LHCN-M2 (cell line): ENCODE data around the gene STRBP. TPM values are rescaled to one million over a fixed set of nuclear protein-coding genes. Genes with fewer than 3 reads are reported as not detected.
A peak's percentile ranks its signal among the peaks of the same experiment; 100 is the strongest.

Experiments
- DNase-seq: peaks from one replicate; pipeline ENCODE4 v3.0.0-alpha.2; 2012; ENCODE audit warnings: low read depth
- total RNA-seq: library from RNA; depleted of rRNA; stranded (reverse); fragments of >200 nt; gene quantifications from 2 replicates; pipeline ENCODE4 v1.2.3, GENCODE V29; 2014

STRBP gene
- total RNA-seq, 1 experiment from 2014 or later = 2.8 TPM

- no peak for DNase-seq
Observed at GRCh38 chr9:123099042-123099441, 169.3 kb downstream of the STRBP start.

- no peak for DNase-seq
Observed at GRCh38 chr9:123098096-123098459, 170.3 kb downstream of the STRBP start.

GRCh38 chr9:123097430-123098095, 170.8 kb downstream of the STRBP start:
- no peak for DNase-seq

GRCh38 chr9:123096987-123097386, 171.4 kb downstream of the STRBP start:
- DNase-seq = no peak

- peak; percentile 54 for DNase-seq
Observed at GRCh38 chr9:123093141-123093540, 175.2 kb downstream of the STRBP start.

GRCh38 chr9:123091459-123091858, 176.9 kb downstream of the STRBP start:
- DNase-seq = no peak

GRCh38 chr9:123090956-123091355, 177.4 kb downstream of the STRBP start:
- DNase-seq = no peak

- no peak for DNase-seq
Observed at GRCh38 chr9:123090198-123090896, 178.0 kb downstream of the STRBP start.

GRCh38 chr9:123089790-123090189, 178.6 kb downstream of the STRBP start:
- no peak for DNase-seq

GRCh38 chr9:123089040-123089439, 179.3 kb downstream of the STRBP start:
- DNase-seq = no peak

- DNase-seq = no peak
Observed at GRCh38 chr9:123087359-123087888, 181.0 kb downstream of the STRBP start.

GRCh38 chr9:123085916-123086315, 182.5 kb downstream of the STRBP start:
- no peak for DNase-seq

GRCh38 chr9:123084256-123084655, 184.1 kb downstream of the STRBP start:
- DNase-seq = no peak

GRCh38 chr9:123083680-123084079, 184.7 kb downstream of the STRBP start:
- DNase-seq = no peak

- DNase-seq = peak; percentile 40
Observed at GRCh38 chr9:123081824-123082223, 186.6 kb downstream of the STRBP start.

GRCh38 chr9:123080444-123080843, 187.9 kb downstream of the STRBP start:
- DNase-seq = no peak

- DNase-seq = no peak
Observed at GRCh38 chr9:123074628-123075027, 193.8 kb downstream of the STRBP start.

GRCh38 chr9:123073991-123074422, 194.4 kb downstream of the STRBP start:
- DNase-seq = peak; percentile 80

GRCh38 chr9:123073441-123073840, 194.9 kb downstream of the STRBP start:
- no peak for DNase-seq

GRCh38 chr9:123072407-123072995, 195.9 kb downstream of the STRBP start:
- no peak for DNase-seq
